Pancreas (tissue), 10 donors: ENCODE results near the gene RNF220. TPM values are rescaled to one million over a fixed set of nuclear protein-coding genes. Genes with fewer than 3 reads are reported as not detected.

Experiments used
- ATAC-seq, 4 donors: fragments of 200-7000 bp; cut with Tn5 transposase; one replicate each; pipeline versions ENCODE4 v1.8.0 to v1.9.1; 2020; ENCODE audit warnings: mild to moderate bottlenecking in 4 of 4, moderate library complexity in 4 of 4
- DNase-seq, 6 donors: peaks; one replicate each; pipeline ENCODE4 v3.0.0-alpha.2; 2020
- FAIRE-seq: peaks from 2 replicates; lab custom pipeline; 2012; peaks lifted over from hg19 to GRCh38; lab: Jason Lieb, UNC
- H3K27ac ChIP-seq, 4 donors: fragments of 200-600 bp; sonication (generic); 1 replicate in 3 of 4; 2 replicates in 1 of 4; pipeline versions ENCODE4 v1.5.0 to v1.8.0; 2020
- H3K27me3 ChIP-seq, 4 donors: fragments of 200-600 bp; one replicate each; pipeline ENCODE4 v1.8.0; 2021
- H3K36me3 ChIP-seq, 3 donors: fragments of 200-600 bp; sonication (generic) in 1 of 3; one replicate each; pipeline versions ENCODE4 v1.5.0 to v1.8.0; 2020 to 2021
- H3K4me1 ChIP-seq, 3 donors: fragments of 200-600 bp; one replicate each; pipeline ENCODE4 v1.8.0; 2021
- H3K4me3 ChIP-seq, 4 donors: fragments of 200-600 bp; sonication (generic) in 2 of 4; one replicate each; pipeline versions ENCODE4 v1.5.0 to v1.8.0; 2020 to 2021
- H3K9me3 ChIP-seq, 4 donors: fragments of 200-600 bp; one replicate each; pipeline ENCODE4 v1.8.0; 2021
- CTCF ChIP-seq, 4 donors: fragments of 200-600 bp; sonication (generic) in 3 of 4; IDR thresholded peaks; one replicate each; pipeline versions ENCODE4 v1.5.0 to v1.8.0; 2021; ENCODE audit warnings: antibody characterized with exemption in 4 of 4
- WGBS, 2 donors: extraction: QIAGEN DNeasy Blood & Tissue Kit; methylation state at CpG; one replicate each; pipeline ENCODE4 v1.1.7; 2013; 5-methylcytosine and 5-hydroxymethylcytosine counted together
- intact Hi-C, 3 donors: fragments of 100-400 bp; cut with DNase I; formaldehyde crosslinking; loops; one replicate each; pipeline versions ENCODE4 v1.11.1 to v1.14.2; 2022
- polyA plus RNA-seq, 2 donors: library from polyadenylated mRNA; stranded (reverse); fragments of 200-250 nt; gene quantifications; one replicate each; pipeline ENCODE4 v1.2.3, GENCODE V29; 2013
- total RNA-seq, 6 donors: library from RNA; stranded (reverse); fragmentation: NEBNext Ultra II Directional in 4 of 6; extraction: Animal tissue kit (Norgen Biotek cat#: 25700) in 4 of 6; gene quantifications; one replicate each; pipeline versions ENCODE4 v1.2.1 to v1.2.4, GENCODE V29; 2021 to 2023
- donor health status: healthy with polysubstance abuse.
- donor health status: DM: no; HTN: no; CAD: no; lungs with moderate emphysema.
- donor health status: DM: no; HTN: no; CAD: no.
- donor health status: control.
- donor health status: control.
- donor health status: Bipolar disorder and iron deficiency.
- donor health status: DM: yes; HTN: yes; CAD: no.
- donor health status: DM: no; HTN: no; CAD: no.
- donor health status: DM: no; HTN: no; CAD: no.
- donor health status: DM: yes; HTN: yes; CAD: no.

RNF220 gene
- total and polyA plus RNA-seq, 8 donors: 22.3 to 43.2 (median 33.0) TPM

- H3K27me3 ChIP-seq: peaks cover 0 to 2% (median 0%) of the 10 kb centered on the region in 4 donors
- no peak for FAIRE-seq
- no peak overlapping the region for H3K27ac ChIP-seq
- WGBS, 2 donors: 71 to 84% methylated on average over 1 of the region's 1 CpG
- no peak overlapping the region for H3K4me3 ChIP-seq
- H3K9me3 ChIP-seq: no peaks in the 10 kb centered on the region
- ATAC-seq: no peak
- no peaks in the 10 kb centered on the region for H3K36me3 ChIP-seq
- intact Hi-C loops: no loop called here
- H3K4me1 ChIP-seq: no peaks in the 10 kb centered on the region
- TF ChIP-seq CTCF (IDR thresholded peaks at IDR 0.05): no peak
- DNase-seq: no peak
These were observed 15.6 kb upstream of the RNF220 start for GRCh38 chr1:44389437-44389836.

- intact Hi-C loops: no loop called here
- Histone ChIP-seq H3K4me1 (no peaks in the 10 kb centered on the region), H3K27ac (no peak overlapping the region), H3K4me3 (no peak overlapping the region), H3K36me3 (no peaks in the 10 kb centered on the region), H3K9me3 (no peaks in the 10 kb centered on the region), H3K27me3 (peaks cover 0 to 10% (median 0%) of the 10 kb centered on the region in 4 donors)
- no peak for TF ChIP-seq CTCF (IDR thresholded peaks at IDR 0.05)
- 36 to 37% methylated on average over 1 of the region's 1 CpG for WGBS, 2 donors
- ATAC-seq (no peak), FAIRE-seq (no peak), DNase-seq (no peak)
These were observed 14.8 kb upstream of the RNF220 start for GRCh38 chr1:44390277-44390676.

GRCh38 chr1:44401256-44402228 lies 3.5 kb upstream of the RNF220 start:
- ATAC-seq (no peak), DNase-seq (no peak), FAIRE-seq (no peak)
- TF ChIP-seq CTCF (IDR thresholded peaks at IDR 0.05): no peak
- Histone ChIP-seq H3K27me3 (peaks cover 0 to 27% (median 4%) of the 10 kb centered on the region in 4 donors), H3K9me3 (no peaks in the 10 kb centered on the region), H3K36me3 (no peaks in the 10 kb centered on the region), H3K27ac (no peak overlapping the region), H3K4me3 (no peak overlapping the region), H3K4me1 (peaks cover 4 to 5% (median 4%) of the 10 kb centered on the region in 3 donors)
- intact Hi-C loops: no loop called here
- 67 to 80% methylated on average over 12 of the region's 12 CpGs for WGBS, 2 donors

GRCh38 chr1:44405798-44406736 lies 1.0 kb downstream of the RNF220 start:
- 1% methylated on average over 65 to 66 of the region's 66 CpGs for WGBS, 2 donors
- FAIRE-seq: no peak
- intact Hi-C loops: no loop called here

More at GRCh38 chr1:44405798-44406736, 1.0 kb downstream of the RNF220 start:
- Histone ChIP-seq H3K27ac (no peak overlapping the region), H3K4me3 (peak overlapping the region in 3 of 4 donors; percentile 31 to 39 (median 33)), H3K27me3 (peaks cover 15 to 58% (median 20%) of the 10 kb centered on the region in 4 donors), H3K4me1 (peaks cover 8 to 17% (median 8%) of the 10 kb centered on the region in 3 donors), H3K9me3 (no peaks in the 10 kb centered on the region), H3K36me3 (no peaks in the 10 kb centered on the region)
- DNase-seq (peak in 3 of 6 donors; percentile 21 to 69 (median 67)), ATAC-seq (peak; percentile 30 to 70 (median 64))
- no peak for TF ChIP-seq CTCF (IDR thresholded peaks at IDR 0.05)
